Sigmoid colon (tissue), 7 donors: Measurements from ENCODE around the gene IL1R1. TPM values are rescaled to one million over a fixed set of nuclear protein-coding genes. Genes with fewer than 3 reads are reported as not detected.

Source experiments
- DNase-seq: peaks from one replicate; pipeline ENCODE4 v3.0.0-alpha.2; 2019
- H3K27ac ChIP-seq, 4 donors: fragments of 200-600 bp; sonication (generic); one replicate each; pipeline ENCODE4 v1.5.1; 2016 to 2019; ENCODE audit warnings: mild to moderate bottlenecking in 1 of 4
- H3K27me3 ChIP-seq, 3 donors: fragments of 200-600 bp; sonication (generic); one replicate each; pipeline ENCODE4 v1.5.1; 2019; ENCODE audit warnings: mild to moderate bottlenecking in 1 of 3
- H3K36me3 ChIP-seq, 4 donors: fragments of 200-600 bp; sonication (generic); one replicate each; pipeline ENCODE4 v1.5.1; 2016 to 2019
- H3K4me1 ChIP-seq, 4 donors: fragments of 200-600 bp; sonication (generic); one replicate each; pipeline ENCODE4 v1.5.1; 2017 to 2019
- H3K4me3 ChIP-seq, 4 donors: fragments of 200-600 bp; sonication (generic); one replicate each; pipeline ENCODE4 v1.5.1; 2017 to 2019; ENCODE audit warnings: mild to moderate bottlenecking in 2 of 4, moderate library complexity in 1 of 4
- H3K9me3 ChIP-seq, 4 donors: fragments of 200-600 bp in 3 of 4; sonication (generic) in 3 of 4; one replicate each; pipeline versions ENCODE4 v1.5.1 to v1.6.1; 2013 to 2019
- EP300 ChIP-seq, 4 donors: sonication (generic); formaldehyde crosslinking; IDR thresholded peaks; one replicate each; pipeline ENCODE4 v1.6.1; 2017; ENCODE audit warnings: antibody characterized with exemption in 4 of 4
- POLR2A ChIP-seq, 2 donors: fragments of 450-650 bp; IDR thresholded peaks; one replicate each; pipeline ENCODE4 v1.6.1; 2016; ENCODE audit warnings: antibody characterized with exemption in 2 of 2, mild to moderate bottlenecking in 2 of 2, moderate library complexity in 2 of 2
- POLR2AphosphoS5 ChIP-seq, 4 donors: sonication (generic); formaldehyde crosslinking; IDR thresholded peaks; one replicate each; pipeline ENCODE4 v1.6.1; 2017; ENCODE audit warnings: antibody characterized with exemption in 4 of 4
- WGBS, 2 donors: extraction: QIAGEN DNeasy Blood & Tissue Kit; methylation state at CpG; one replicate each; pipeline ENCODE4 v1.1.7; 2013; 5-methylcytosine and 5-hydroxymethylcytosine counted together
- intact Hi-C: fragments of 100-400 bp; cut with DNase I; formaldehyde crosslinking; loops from one replicate; pipeline ENCODE4 v1.15.1; 2023
- polyA plus RNA-seq, 3 donors: library from polyadenylated mRNA; stranded (reverse); fragments of 200-250 nt; gene quantifications; one replicate each; pipeline ENCODE4 v1.2.3, GENCODE V29; 2013
- total RNA-seq, 4 donors: library from RNA; depleted of rRNA; stranded (reverse); fragments of >200 nt; gene quantifications; one replicate each; pipeline ENCODE4 v1.1.0, GENCODE V29; 2016
- TF ChIP-seq, protein P1 (sequence below), 4 experiments: fragments of 450-650 bp in 3 of 4; fragments of 200-600 bp in 1 of 4; IDR thresholded peaks; one replicate each; pipeline ENCODE4 v1.5.1; 2016 to 2019; ENCODE audit warnings: antibody characterized with exemption in 4 of 4, mild to moderate bottlenecking in 3 of 4, moderate library complexity in 2 of 4
- donor health status: healthy with polysubstance abuse.
- donor health status: Bipolar disorder and iron deficiency.
- donor health status: healthy.

Gene IL1R1
- total and polyA plus RNA-seq, 7 donors = 14.6 to 144 (median 43.2) TPM

DNA sequence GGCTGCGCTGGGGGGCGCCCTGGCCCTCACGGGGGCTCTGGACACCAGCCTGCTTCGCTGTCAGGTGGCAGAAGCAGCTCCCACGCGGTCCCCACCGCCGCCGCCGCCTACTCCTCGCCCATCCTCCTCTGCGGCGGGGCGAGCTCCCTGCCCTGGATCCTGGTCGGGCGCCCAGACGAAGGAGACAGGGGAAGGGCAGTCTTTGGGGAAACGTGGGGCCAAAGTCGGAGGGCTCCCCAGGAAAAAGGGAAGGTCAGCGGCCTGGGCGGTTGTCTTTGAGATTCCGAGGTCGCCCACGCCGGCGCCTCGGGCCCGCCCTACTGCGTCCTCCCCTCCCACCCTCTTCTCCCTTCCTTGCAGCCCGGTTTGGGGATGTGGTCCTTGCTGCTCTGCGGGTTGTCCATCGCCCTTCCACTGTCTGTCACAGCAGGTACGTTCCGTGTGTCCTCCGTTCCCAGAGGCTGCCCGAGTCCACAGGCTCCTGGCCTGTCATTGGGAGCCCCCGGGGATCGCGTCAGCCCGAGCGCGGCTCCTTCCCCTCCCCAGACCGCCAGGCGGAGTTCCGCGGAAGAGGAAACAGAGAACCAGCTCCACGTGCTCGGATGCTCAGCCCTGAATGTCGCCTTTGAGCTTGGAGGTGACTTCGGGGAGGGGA, 45.1 kb downstream of the IL1R1 start:
- DNase-seq = peak; percentile 79
- intact Hi-C loops = loop anchor here (5.0 kb wide), 1 partner anchor 55 kb away; no protein-coding TSS in a partner anchor
- Histone ChIP-seq H3K36me3 (no peaks in the 10 kb centered on the region), H3K27me3 (peaks cover 0 to 5% (median 0%) of the 10 kb centered on the region in 3 donors), H3K4me1 (peaks cover 0 to 12% (median 8%) of the 10 kb centered on the region in 4 donors), H3K27ac (peak overlapping the region; percentile 17 to 54 (median 28)), H3K4me3 (peak overlapping the region; percentile 37 to 57 (median 50)), H3K9me3 (no peaks in the 10 kb centered on the region)
- TF ChIP-seq, protein P1, sequence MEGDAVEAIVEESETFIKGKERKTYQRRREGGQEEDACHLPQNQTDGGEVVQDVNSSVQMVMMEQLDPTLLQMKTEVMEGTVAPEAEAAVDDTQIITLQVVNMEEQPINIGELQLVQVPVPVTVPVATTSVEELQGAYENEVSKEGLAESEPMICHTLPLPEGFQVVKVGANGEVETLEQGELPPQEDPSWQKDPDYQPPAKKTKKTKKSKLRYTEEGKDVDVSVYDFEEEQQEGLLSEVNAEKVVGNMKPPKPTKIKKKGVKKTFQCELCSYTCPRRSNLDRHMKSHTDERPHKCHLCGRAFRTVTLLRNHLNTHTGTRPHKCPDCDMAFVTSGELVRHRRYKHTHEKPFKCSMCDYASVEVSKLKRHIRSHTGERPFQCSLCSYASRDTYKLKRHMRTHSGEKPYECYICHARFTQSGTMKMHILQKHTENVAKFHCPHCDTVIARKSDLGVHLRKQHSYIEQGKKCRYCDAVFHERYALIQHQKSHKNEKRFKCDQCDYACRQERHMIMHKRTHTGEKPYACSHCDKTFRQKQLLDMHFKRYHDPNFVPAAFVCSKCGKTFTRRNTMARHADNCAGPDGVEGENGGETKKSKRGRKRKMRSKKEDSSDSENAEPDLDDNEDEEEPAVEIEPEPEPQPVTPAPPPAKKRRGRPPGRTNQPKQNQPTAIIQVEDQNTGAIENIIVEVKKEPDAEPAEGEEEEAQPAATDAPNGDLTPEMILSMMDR (IDR thresholded peaks at IDR 0.05) = peak in 2 of 4 experiments; percentile 27 to 30
- TF ChIP-seq POLR2AphosphoS5 (IDR thresholded peaks at IDR 0.05) = no peak
- 3 to 5% methylated on average over 50 of the region's 50 CpGs for WGBS, 2 donors

DNA sequence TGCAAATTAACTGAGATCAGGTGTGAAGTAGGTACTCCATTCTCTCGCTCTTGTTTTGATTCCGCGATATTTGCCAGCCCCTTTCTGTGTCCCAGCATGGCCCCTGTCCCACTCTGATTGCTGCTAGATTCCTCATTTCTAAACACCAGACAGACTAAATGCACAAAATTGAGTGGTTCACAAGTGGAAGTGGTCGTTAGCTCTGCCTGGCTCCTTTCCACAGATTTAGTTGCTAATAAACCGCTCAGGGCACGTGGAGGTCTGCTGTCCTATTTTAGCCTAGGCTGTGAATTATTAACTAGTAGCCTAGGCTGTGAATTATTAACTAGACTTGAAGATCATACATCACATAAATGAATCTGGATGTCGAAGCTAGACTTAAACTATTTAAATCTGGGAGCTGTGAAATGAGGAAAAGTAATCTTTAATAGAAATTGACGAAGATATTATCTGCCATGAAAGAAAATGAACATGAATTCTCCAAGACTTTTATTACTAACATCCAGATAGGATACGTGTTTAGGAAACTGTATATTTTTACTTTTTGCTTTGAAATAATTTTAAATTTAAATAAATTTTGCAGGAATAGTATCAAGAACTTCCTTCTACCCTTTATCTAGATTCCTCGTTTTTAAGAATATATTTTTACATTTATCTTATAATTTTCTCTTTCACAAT, 48.0 kb downstream of the IL1R1 start:
- TF ChIP-seq, protein P1 (IDR thresholded peaks at IDR 0.05) = no peak
- TF ChIP-seq POLR2A (IDR thresholded peaks at IDR 0.05) = no peak
- no peak for TF ChIP-seq EP300 (IDR thresholded peaks at IDR 0.05)
- no peak for TF ChIP-seq POLR2AphosphoS5 (IDR thresholded peaks at IDR 0.05)
- H3K36me3 ChIP-seq = no peaks in the 10 kb centered on the region
- WGBS, 2 donors = 49 to 81% methylated on average over 10 of the region's 10 CpGs
- peaks cover 0 to 12% (median 8%) of the 10 kb centered on the region in 4 donors for H3K4me1 ChIP-seq
- no peak overlapping the region for H3K27ac ChIP-seq
- intact Hi-C loops = no loop called here
- DNase-seq = no peak
- H3K9me3 ChIP-seq = no peaks in the 10 kb centered on the region
- H3K4me3 ChIP-seq = no peak overlapping the region
- H3K27me3 ChIP-seq = peaks cover 0 to 5% (median 0%) of the 10 kb centered on the region in 3 donors

DNA sequence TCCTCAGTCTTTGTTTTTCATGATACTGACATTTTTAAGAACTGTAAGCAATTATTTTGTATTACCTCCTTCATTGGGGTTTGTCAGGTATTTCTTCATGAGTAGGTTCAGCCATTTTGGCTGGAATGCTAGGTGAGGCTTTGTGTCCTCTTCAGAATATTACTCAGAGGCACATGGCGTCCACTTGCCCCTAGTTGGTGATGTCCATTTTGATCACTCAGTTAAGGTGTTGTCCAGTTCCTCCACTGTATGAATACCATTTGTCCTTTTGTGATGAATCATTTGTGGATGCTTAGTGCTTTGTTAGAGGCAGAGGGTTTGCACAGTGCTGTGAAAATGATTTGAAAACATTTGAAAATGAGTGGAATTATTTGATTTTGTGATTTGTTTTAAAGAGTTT, 49.0 kb downstream of the IL1R1 start:
- Histone ChIP-seq H3K27ac (no peak overlapping the region), H3K9me3 (no peaks in the 10 kb centered on the region), H3K4me1 (peaks cover 0 to 12% (median 8%) of the 10 kb centered on the region in 4 donors), H3K4me3 (no peak overlapping the region), H3K27me3 (peaks cover 0 to 5% (median 0%) of the 10 kb centered on the region in 3 donors), H3K36me3 (no peaks in the 10 kb centered on the region)
- intact Hi-C loops = no loop called here
- DNase-seq = no peak
- TF ChIP-seq POLR2AphosphoS5 (IDR thresholded peaks at IDR 0.05) (no peak), EP300 (IDR thresholded peaks at IDR 0.05) (no peak), POLR2A (IDR thresholded peaks at IDR 0.05) (no peak)
- TF ChIP-seq, protein P1 (IDR thresholded peaks at IDR 0.05) = no peak
- WGBS, 2 donors = 97 to 99% methylated on average over 1 of the region's 1 CpG

DNA sequence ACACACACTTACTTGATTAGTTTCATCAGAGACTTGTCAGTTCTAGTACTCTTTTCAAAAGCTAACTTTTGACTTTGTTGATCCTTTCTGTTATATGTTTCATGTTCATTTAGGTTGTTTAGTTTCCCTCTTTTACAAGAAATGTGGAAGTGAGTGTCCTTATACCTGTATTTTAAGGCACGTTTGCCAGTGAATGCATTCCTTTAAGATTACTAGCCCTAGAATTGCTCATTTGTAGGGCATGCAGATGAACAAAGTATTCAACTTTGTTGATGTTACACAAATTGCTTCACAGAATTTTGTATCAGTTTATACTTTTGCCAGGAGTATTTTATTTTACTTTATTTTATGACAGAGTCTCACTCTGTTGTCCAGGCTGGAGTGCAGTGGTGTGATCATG, 50.5 kb downstream of the IL1R1 start:
- 87 to 93% methylated on average over 1 of the region's 1 CpG for WGBS, 2 donors
- no peak overlapping the region for H3K27ac ChIP-seq
- H3K36me3 ChIP-seq = no peaks in the 10 kb centered on the region
- H3K9me3 ChIP-seq = no peaks in the 10 kb centered on the region
- no peak overlapping the region for H3K4me3 ChIP-seq
- TF ChIP-seq POLR2AphosphoS5 (IDR thresholded peaks at IDR 0.05) = no peak
- TF ChIP-seq EP300 (IDR thresholded peaks at IDR 0.05) = no peak
- no peak for TF ChIP-seq POLR2A (IDR thresholded peaks at IDR 0.05)
- TF ChIP-seq, protein P1 (IDR thresholded peaks at IDR 0.05) = no peak
- peaks cover 0 to under 1% (median 0%) of the 10 kb centered on the region in 4 donors for H3K4me1 ChIP-seq
- intact Hi-C loops = no loop called here
- no peaks in the 10 kb centered on the region for H3K27me3 ChIP-seq
- no peak for DNase-seq
